Heart left ventricle (tissue), 16 donors: ENCODE measurements around the gene CENPS. TPM values are rescaled to one million over a fixed set of nuclear protein-coding genes. Genes with fewer than 3 reads are reported as not detected.
A peak's percentile ranks its signal among the peaks of the same experiment; 100 is the strongest.
"Not testable (repeated sequence)": the region's sequence is repeated elsewhere in the genome, so short reads cannot be mapped to it uniquely, and the experiment has no call there.

Source experiments
- ATAC-seq, 4 donors: fragments of 200-7000 bp; cut with Tn5 transposase; one replicate each; pipeline ENCODE4 v1.9.1; 2020 to 2022; ENCODE audit warnings: moderate library complexity in 4 of 4, mild to moderate bottlenecking in 3 of 4, moderate number of reproducible peaks in 1 of 4
- DNase-seq, 5 donors: peaks; one replicate each; pipeline ENCODE4 v3.0.0-alpha.2; 2020
- H3K27ac ChIP-seq, 12 donors: fragments of 200-600 bp; sonication (generic) in 4 of 12; one replicate each; pipeline versions ENCODE4 v1.5.0 to v1.8.0; 2016 to 2022; ENCODE audit warnings: mild to moderate bottlenecking in 2 of 12
- H3K27me3 ChIP-seq, 9 donors: fragments of 200-600 bp; sonication (generic) in 2 of 9; one replicate each; pipeline versions ENCODE4 v1.5.1 to v1.8.0; 2016 to 2022; ENCODE audit warnings: mild to moderate bottlenecking in 3 of 9
- H3K36me3 ChIP-seq, 9 donors: fragments of 200-600 bp; sonication (generic) in 2 of 9; one replicate each; pipeline versions ENCODE4 v1.5.0 to v1.8.0; 2018 to 2022; ENCODE audit warnings: mild to moderate bottlenecking in 2 of 9
- H3K4me1 ChIP-seq, 12 donors: fragments of 200-600 bp; sonication (generic) in 4 of 12; one replicate each; pipeline versions ENCODE4 v1.5.0 to v1.8.0; 2016 to 2022; ENCODE audit warnings: mild to moderate bottlenecking in 3 of 12
- H3K4me3 ChIP-seq, 12 donors: fragments of 200-600 bp; sonication (generic) in 4 of 12; one replicate each; pipeline versions ENCODE4 v1.5.0 to v1.8.0; 2017 to 2022; ENCODE audit warnings: mild to moderate bottlenecking in 9 of 12, moderate library complexity in 4 of 12
- H3K9me3 ChIP-seq, 12 donors: fragments of 200-600 bp; sonication (generic) in 4 of 12; one replicate each; pipeline versions ENCODE4 v1.5.0 to v1.8.0; 2016 to 2022; ENCODE audit warnings: mild to moderate bottlenecking in 1 of 12
- POLR2A ChIP-seq, 2 donors: fragments of 450-650 bp; IDR thresholded peaks; one replicate each; pipeline ENCODE4 v1.6.1; 2017; ENCODE audit warnings: antibody characterized with exemption in 2 of 2, mild to moderate bottlenecking in 2 of 2, moderate library complexity in 2 of 2
- WGBS, 4 donors: extraction: QIAGEN DNeasy Blood & Tissue Kit in 2 of 4; methylation state at CpG; one replicate each; pipeline versions ENCODE4 v1.1.5 to v1.1.7; 2013 to 2018; 5-methylcytosine and 5-hydroxymethylcytosine counted together
- intact Hi-C, 10 donors: fragments of 100-400 bp; cut with DNase I; formaldehyde crosslinking; loops; one replicate each; pipeline versions ENCODE4 v1.11.1 to v1.14.2; 2022
- polyA plus RNA-seq, 2 donors: library from polyadenylated mRNA; stranded (reverse); fragments of 200-250 nt; gene quantifications; one replicate each; pipeline ENCODE4 v1.2.3, GENCODE V29; 2013
- total RNA-seq, 9 donors: library from RNA; depleted of rRNA in 2 of 9; stranded (reverse); fragments of >200 nt in 2 of 9; fragmentation: NEBNext Ultra II Directional in 3 of 9; extraction: Animal tissue kit (Norgen Biotek cat#: 25700) in 3 of 9; gene quantifications; one replicate each; pipeline versions ENCODE4 v1.1.0 to v1.2.4, GENCODE V29; 2016 to 2023
- TF ChIP-seq, protein P1 (sequence below), 12 donors: fragments of 200-600 bp; sonication (generic) in 4 of 12; IDR thresholded peaks; one replicate each; pipeline versions ENCODE4 v1.5.0 to v1.8.0; 2018 to 2022; ENCODE audit warnings: antibody characterized with exemption in 12 of 12, mild to moderate bottlenecking in 5 of 12
- donor health status: ischemic (EF 13 %, LVEDD 7.1; RV severe dilation, severe dysfunction).
- donor health status: healthy with polysubstance abuse.
- donor health status: DM: no; HTN: yes; CAD: no.
- donor health status: DM: no; HTN: no; CAD: no.
- donor health status: ischemic (EF 25% LVEDD 6.9; RV normal size, moderate dysfunction).
- donor health status: ischemic (EF 25% LVEDD 5.7; RV mildly dilated, moderate dysfunction).
- donor health status: healthy.
- donor health status: DM: yes; HTN: yes; CAD: no.
- donor health status: ischemic (EF 35%, LVEDD 5.7; RV mildly dilated, moderate dysfunction).
- donor health status: nonischemic (EF 11% LVEDD 7.7; RV severe dilation, severe dysfunction).
- donor health status: DM: yes; HTN: yes; CAD: no.
- donor health status: PGD.
- donor health status: ischemic (EF 29% LVEDD 5.4; RV normal size, mild dysfunction).
- donor health status: nonischemic (EF 23%, LVEDD 6.1; RV moderate dilation, normal function).

The CENPS gene
- total and polyA plus RNA-seq, 11 donors, result 2.4 to 11.6 (median 8.2) TPM

DNA sequence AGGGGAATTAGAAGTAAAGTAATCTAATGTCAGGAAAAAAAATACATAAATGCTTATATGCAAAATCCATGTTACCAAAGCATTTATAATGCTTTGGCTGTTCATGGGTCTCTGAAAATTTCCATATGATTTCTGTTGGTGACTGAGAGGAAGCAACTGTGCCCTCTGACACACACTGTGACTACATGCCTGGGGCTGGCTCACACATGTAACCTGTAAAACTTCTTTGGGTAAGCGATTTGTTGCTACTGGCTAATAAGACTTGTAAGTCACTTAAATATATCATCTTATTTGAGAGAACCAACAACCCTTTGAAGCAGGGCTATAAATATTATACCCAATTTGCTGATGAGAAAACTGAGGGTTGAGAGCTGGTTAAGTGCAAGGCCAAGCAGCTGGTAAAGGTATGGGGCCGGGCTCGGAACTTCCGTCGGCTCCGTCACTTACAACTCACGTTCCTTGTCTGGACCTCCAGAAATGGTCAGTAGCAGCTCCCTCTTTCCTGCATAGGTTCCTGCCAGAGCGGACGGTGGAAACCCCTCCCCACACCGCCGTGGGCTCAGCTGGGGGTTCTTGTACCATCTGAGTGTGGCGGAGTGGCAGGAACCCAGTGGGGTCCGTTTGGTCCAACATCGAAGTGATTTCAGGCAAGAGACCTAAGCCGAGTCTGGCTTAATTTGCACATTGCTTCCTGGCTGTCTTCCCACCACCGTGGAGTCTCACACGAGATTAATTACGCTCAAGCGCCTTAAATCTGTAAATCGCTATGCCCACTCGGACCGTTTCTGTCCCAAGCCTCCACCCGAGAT lies 41.4 kb downstream of the CENPS start:
- intact Hi-C loops, result loop anchor here in 4 of 10 donors (2.0 to 5.0 kb wide), 2 partner anchors 39 to 41 kb away; partner anchors contain the start of gene CENPS (in 4 of the 4)

GRCh38 chr1:10472220-10473144 lies 42.2 kb downstream of the CENPS start, which contains the start of gene DFFA:
TSS of gene DFFA (minus strand) at chr1:10472529. CDS start at chr1:10472458, 71 bp downstream.
- Histone ChIP-seq H3K9me3 (no peaks in the 10 kb centered on the region), H3K27ac (peak within 1 kb of the TSS in 11 of 12 donors; percentile 13 to 85 (median 70)), H3K36me3 (peaks cover 0 to 20% (median 18%) of the 10 kb centered on the region in 9 donors), H3K27me3 (no peaks in the 10 kb centered on the region), H3K4me3 (peak within 1 kb of the TSS; percentile 63 to 93 (median 81)), H3K4me1 (peaks cover 0 to 50% (median 23%) of the 10 kb centered on the region in 12 donors)
- peak; percentile 93 to 96 (median 94) for DNase-seq
- intact Hi-C loops, result loop anchor here in 4 of 10 donors (2.0 to 5.0 kb wide), 2 partner anchors 40 to 42 kb away; partner anchors contain the start of gene CENPS (in 4 of the 4)
- ATAC-seq, result peak; percentile 82 to 91 (median 90)
- TF ChIP-seq, protein P1, sequence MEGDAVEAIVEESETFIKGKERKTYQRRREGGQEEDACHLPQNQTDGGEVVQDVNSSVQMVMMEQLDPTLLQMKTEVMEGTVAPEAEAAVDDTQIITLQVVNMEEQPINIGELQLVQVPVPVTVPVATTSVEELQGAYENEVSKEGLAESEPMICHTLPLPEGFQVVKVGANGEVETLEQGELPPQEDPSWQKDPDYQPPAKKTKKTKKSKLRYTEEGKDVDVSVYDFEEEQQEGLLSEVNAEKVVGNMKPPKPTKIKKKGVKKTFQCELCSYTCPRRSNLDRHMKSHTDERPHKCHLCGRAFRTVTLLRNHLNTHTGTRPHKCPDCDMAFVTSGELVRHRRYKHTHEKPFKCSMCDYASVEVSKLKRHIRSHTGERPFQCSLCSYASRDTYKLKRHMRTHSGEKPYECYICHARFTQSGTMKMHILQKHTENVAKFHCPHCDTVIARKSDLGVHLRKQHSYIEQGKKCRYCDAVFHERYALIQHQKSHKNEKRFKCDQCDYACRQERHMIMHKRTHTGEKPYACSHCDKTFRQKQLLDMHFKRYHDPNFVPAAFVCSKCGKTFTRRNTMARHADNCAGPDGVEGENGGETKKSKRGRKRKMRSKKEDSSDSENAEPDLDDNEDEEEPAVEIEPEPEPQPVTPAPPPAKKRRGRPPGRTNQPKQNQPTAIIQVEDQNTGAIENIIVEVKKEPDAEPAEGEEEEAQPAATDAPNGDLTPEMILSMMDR (IDR thresholded peaks at IDR 0.05), result no peak
- TF ChIP-seq POLR2A (IDR thresholded peaks at IDR 0.05), result peak in 1 of 2 donors; percentile 68
- 2 to 5% (median 3%) methylated on average over 52 to 59 of the region's 59 CpGs for WGBS, 4 donors

More for the DNA sequence above, 41.4 kb downstream of the CENPS start:
- ATAC-seq (no peak), DNase-seq (peak in 1 of 5 donors; percentile 4)
- peaks cover 0 to 29% (median 26%) of the 10 kb centered on the region in 9 donors for H3K36me3 ChIP-seq
- WGBS, 4 donors, result 7 to 9% (median 9%) methylated on average over 23 of the region's 23 CpGs
- peaks cover 0 to 47% (median 22%) of the 10 kb centered on the region in 12 donors for H3K4me1 ChIP-seq
- TF ChIP-seq POLR2A (IDR thresholded peaks at IDR 0.05), result no peak
- TF ChIP-seq, protein P1 (IDR thresholded peaks at IDR 0.05), result no peak
- H3K27ac ChIP-seq, result peak overlapping the region in 11 of 12 donors; percentile 13 to 85 (median 70)
- H3K27me3 ChIP-seq, result no peaks in the 10 kb centered on the region
- no peaks in the 10 kb centered on the region for H3K9me3 ChIP-seq
- peak overlapping the region; percentile 63 to 93 (median 81) for H3K4me3 ChIP-seq

DNA sequence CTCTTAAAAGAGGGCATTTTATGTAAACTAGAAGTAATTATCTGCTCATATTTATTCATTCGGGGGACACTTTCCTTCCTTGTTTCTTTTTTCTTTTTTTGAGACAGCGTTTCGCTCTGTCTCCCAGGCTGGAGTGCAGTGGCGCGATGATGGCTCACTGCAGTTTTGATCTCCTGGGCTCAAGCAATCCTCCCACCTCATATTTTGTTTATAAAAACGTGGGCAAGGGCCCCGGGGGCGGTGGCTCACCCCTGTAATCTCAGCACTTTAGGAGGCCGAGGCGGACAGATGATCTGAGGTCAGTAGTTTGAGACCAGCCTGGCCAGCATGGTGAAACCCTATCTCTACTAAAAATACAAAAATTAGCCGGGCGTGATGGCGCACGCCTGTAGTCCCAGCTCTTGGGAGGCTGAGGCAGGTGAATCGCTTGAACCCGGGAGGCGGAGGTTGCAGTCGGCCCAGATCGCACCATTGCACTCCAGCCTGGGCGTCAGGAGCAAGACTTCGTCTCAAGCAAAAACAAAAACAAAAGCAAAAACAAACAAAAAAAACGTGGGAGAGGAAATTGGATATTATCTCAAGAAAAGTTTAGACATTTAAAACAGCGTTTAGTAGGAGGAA lies 43.0 kb downstream of the CENPS start:
- H3K36me3 ChIP-seq, result peaks cover 0 to 13% (median 10%) of the 10 kb centered on the region in 9 donors
- no peak for ATAC-seq
- peak in 1 of 5 donors; percentile 7 for DNase-seq
- peak overlapping the region in 4 of 12 donors; percentile 77 to 93 (median 86) for H3K4me3 ChIP-seq
- peaks cover 0 to 50% (median 23%) of the 10 kb centered on the region in 12 donors for H3K4me1 ChIP-seq
- TF ChIP-seq, protein P1 (IDR thresholded peaks at IDR 0.05), result no peak
- TF ChIP-seq POLR2A (IDR thresholded peaks at IDR 0.05), result no peak
- H3K27me3 ChIP-seq, result no peaks in the 10 kb centered on the region
- 92 to 94% (median 93%) methylated on average over 23 of the region's 23 CpGs for WGBS, 4 donors
- H3K27ac ChIP-seq, result peak overlapping the region in 4 of 12 donors; percentile 3 to 85 (median 80)
- H3K9me3 ChIP-seq, result no peaks in the 10 kb centered on the region
- intact Hi-C loops, result loop anchor here in 4 of 10 donors (2.0 to 5.0 kb wide), 2 partner anchors 41 to 42 kb away; partner anchors contain the start of gene CENPS (in 4 of the 4)

- peak overlapping the region; percentile 77 to 97 (median 90) for H3K4me3 ChIP-seq
- WGBS, 4 donors, result 89 to 91% (median 90%) methylated on average over 10 of the region's 10 CpGs
- not testable (repeated sequence) for H3K27me3 ChIP-seq, H3K9me3 ChIP-seq, ATAC-seq, H3K36me3 ChIP-seq
- H3K27ac ChIP-seq, result peak overlapping the region; percentile 81 to 94 (median 88)
- H3K4me1 ChIP-seq, result peaks cover 0 to 50% (median 23%) of the 10 kb centered on the region in 12 donors
- DNase-seq, result peak in 1 of 5 donors; percentile 22
- intact Hi-C loops, result loop anchor here in 3 of 10 donors (5.0 kb wide), 1 partner anchor 42 kb away; the partner anchor contains the start of gene CENPS (in 3 of the 3)
Measured at GRCh38 chr1:10474309-10474612, 44.0 kb downstream of the CENPS start.
